DND-41 (cell line): ENCODE data around the gene SLC25A38.

Source experiments
- CTCF ChIP-seq: IDR thresholded peaks from 2 replicates; pipeline ENCODE4 v1.5.1; 2012; ENCODE audit warnings: borderline replicate concordance, low read length, moderate library complexity, mild to moderate bottlenecking; ENCODE audit not compliant: poor library complexity, severe bottlenecking; ENCODE audit errors: extremely low read depth
- EZH2 ChIP-seq: IDR thresholded peaks from 3 replicates; pipeline ENCODE4 v1.6.1; 2012; ENCODE audit warnings: borderline replicate concordance, low read depth, mild to moderate bottlenecking, moderate library complexity, low read length, inconsistent platforms; ENCODE audit not compliant: severe bottlenecking

- TF ChIP-seq CTCF = no peak
- TF ChIP-seq EZH2 = no peak
These were observed 21.8 kb upstream of the SLC25A38 start for GRCh38 chr3:39361252-39361927.
